Forelimb muscle (tissue), 1 donor: ENCODE data around the gene SLC5A5. TPM values are rescaled to one million over a fixed set of nuclear protein-coding genes. Genes with fewer than 3 reads are reported as not detected.
A peak's percentile ranks its signal among the peaks of the same experiment; 100 is the strongest.
"Not testable (repeated sequence)": the region's sequence is repeated elsewhere in the genome, so short reads cannot be mapped to it uniquely, and the experiment has no call there.

Source experiments
- DNase-seq: peaks from one replicate; pipeline ENCODE4 v3.0.0-alpha.2; 2013; ENCODE audit warnings: low read depth
- polyA plus RNA-seq: library from polyadenylated mRNA; unstranded; fragments of 120-200 nt; gene quantifications from one replicate; pipeline ENCODE4 v1.2.1, GENCODE V29; 2013; ENCODE audit not compliant: insufficient read length

Gene SLC5A5
- polyA plus RNA-seq, 1 donor: not detected

GRCh38 chr19:17919122-17919521, 47.4 kb downstream of the SLC5A5 start:
- not testable (repeated sequence) for DNase-seq

DNA sequence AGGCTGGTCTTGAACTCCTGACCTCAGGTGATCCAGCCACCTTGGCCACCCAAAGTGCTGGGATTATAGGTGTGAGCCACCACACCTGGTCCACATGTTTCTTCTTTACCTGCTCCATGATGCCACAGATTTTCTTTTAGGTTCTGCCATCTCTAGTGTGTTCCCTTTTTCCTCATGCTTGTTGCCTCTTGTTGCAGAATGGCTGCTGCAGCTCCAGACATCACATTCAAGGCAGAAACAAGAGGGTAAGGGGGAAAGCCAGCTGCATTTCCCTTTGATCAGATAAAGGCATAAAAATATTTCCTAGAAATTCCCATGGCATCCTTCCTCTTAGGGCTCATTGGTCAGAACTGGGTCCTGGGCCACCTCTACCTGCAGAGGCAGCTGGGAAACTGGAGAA, 48.8 kb downstream of the SLC5A5 start:
- DNase-seq: no peak

DNA sequence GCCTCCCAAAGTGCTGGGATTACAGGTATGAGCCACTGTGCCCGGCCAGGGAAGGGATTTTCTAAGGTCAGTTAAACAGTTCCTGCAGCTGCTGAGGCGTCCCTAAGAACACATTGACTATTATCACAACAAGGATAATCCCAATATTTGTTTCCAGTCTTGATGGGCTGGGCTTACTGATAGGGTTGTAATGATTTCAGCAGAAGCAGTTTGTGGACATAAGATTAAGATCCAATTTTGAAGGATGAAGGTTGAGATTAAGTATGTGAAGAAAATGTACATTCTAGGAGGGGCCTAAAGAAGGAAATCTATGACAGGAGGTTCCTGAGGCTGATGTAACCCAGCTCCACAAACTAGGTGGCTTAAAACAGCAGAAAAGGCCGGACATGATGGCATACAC, 50.4 kb downstream of the SLC5A5 start:
- DNase-seq: no peak

DNA sequence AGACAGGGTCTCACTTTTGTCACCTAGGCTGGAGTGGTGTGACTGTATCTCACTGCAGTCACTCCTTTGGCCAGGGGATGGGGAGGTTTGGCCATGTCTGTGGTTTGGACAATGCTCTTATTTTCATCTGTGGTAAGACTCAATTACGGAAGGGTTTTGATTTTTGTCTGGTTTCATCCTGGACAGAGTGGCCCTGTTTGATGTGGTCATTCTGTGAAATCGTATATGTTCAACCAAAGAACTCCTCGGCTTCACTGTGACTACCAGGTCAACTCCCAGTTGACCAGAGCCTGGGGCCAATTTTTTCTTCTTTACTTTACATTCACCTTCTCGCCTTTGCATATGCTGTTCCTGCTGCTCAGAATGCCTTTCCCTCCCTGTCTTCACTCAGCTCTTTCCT, 54.3 kb downstream of the SLC5A5 start:
- DNase-seq: no peak

DNA sequence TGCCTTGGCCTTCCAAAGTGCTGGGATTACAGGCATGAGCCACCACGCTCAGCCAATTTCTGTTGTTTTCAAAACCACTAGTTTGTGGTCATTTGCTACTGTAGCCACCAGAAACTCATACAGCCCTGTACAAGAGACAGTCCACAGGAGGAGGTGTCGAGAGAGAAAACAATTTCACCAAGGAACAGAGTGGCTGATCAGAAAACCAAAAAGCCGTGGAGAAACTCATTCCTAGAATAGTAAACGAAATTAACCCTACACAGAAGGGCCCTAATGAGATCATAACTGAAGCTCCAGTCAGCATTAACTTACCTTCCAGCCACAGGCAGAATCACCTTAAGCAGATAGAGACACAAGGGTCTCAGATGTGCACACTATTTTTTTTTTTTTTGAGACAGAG, 57.3 kb downstream of the SLC5A5 start:
- no peak for DNase-seq

GRCh38 chr19:17931532-17932191, 59.9 kb downstream of the SLC5A5 start:
- DNase-seq: no peak

- peak; percentile 61 for DNase-seq
Observed at GRCh38 chr19:17932485-17933338, 61.0 kb downstream of the SLC5A5 start, which contains the start of gene CCDC124. Gene CCDC124, plus strand, starts transcription at chr19:17933015. Its CDS starts 3,406 bp downstream, at chr19:17936421.

DNA sequence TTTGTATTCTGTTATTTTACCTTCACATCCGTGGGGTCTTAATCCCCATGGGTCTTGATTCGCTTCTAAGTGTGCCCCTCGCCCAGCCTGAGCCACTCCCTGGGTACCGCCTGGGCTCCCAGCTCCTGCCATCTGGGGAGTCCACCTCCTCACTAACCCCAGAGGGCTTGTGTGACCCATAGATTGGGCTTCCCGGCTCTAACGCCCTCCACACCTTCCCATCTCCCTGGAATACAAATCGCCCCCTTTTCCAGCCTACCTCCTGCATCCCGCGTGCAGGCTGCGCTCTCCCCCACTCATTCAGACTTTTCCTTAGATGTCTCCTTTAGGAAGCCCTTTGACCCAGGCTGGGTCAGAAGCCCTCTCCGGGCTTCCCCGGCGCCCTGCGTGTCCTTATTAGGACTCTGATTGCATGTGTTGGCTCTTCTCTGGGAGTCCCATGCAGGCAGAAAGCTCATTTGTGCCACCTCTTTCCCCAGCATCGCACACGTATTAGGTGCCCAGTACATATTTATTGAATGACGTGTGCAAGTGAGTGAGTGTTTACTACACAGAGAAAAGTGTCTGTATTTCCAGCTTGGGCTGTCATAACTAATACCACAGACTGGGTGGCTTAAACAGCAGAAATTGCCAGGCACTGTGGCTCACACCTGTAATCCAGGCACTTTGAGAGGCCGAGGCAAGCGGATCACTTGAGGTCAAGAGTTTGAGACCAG, 61.8 kb downstream of the SLC5A5 start:
- no peak for DNase-seq

GRCh38 chr19:17936379-17936778, 64.6 kb downstream of the SLC5A5 start:
- no peak for DNase-seq

DNA sequence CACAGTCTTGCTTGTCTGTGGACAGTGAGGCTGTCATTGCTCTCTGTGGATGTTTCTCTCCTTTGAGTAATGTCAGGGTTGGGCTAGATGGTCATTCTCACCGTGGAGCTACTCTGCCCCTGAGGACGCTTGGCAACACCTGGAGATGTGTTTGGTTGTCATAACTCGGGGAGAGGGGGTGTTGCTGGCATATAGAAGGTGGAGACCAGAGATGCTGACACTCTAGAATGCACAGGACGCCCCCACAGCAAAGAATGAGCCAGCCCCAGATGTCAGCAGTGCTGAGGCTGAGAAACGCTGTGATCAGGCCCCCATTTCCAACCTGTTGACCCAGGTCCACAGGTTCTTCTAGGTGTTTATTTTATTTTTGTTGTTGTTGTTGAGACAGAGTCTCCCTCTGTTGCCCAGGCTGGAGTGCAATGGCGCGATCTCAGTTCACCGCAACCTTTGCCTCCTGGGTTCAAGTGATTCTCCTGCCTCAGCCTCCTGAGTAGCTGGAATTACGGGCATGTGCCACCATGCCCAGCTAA, 65.7 kb downstream of the SLC5A5 start:
- no peak for DNase-seq

GRCh38 chr19:17938092-17938845, 66.5 kb downstream of the SLC5A5 start:
- DNase-seq: no peak

DNA sequence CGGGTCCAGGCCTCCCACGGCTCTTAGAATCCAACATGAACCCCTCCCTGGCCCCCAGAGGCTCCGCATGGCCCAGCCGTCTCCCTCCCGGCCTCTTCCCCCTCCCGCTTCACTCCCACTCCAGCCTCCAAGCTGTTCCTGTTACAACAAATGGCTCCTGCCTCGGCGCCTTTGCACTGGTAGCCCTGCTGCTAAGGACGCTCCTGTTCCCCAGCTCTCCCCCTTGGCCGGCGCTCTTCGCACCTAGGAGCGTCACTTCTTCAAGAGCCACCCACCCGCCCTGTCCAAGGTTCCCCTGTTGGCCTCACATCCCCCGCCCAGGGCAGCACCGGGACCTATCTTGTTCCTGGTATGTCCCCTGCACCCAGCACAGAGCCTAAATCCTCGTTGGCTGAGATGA, 70.4 kb downstream of the SLC5A5 start:
- no peak for DNase-seq

GRCh38 chr19:17942582-17943273, 71.0 kb downstream of the SLC5A5 start:
- no peak for DNase-seq

DNA sequence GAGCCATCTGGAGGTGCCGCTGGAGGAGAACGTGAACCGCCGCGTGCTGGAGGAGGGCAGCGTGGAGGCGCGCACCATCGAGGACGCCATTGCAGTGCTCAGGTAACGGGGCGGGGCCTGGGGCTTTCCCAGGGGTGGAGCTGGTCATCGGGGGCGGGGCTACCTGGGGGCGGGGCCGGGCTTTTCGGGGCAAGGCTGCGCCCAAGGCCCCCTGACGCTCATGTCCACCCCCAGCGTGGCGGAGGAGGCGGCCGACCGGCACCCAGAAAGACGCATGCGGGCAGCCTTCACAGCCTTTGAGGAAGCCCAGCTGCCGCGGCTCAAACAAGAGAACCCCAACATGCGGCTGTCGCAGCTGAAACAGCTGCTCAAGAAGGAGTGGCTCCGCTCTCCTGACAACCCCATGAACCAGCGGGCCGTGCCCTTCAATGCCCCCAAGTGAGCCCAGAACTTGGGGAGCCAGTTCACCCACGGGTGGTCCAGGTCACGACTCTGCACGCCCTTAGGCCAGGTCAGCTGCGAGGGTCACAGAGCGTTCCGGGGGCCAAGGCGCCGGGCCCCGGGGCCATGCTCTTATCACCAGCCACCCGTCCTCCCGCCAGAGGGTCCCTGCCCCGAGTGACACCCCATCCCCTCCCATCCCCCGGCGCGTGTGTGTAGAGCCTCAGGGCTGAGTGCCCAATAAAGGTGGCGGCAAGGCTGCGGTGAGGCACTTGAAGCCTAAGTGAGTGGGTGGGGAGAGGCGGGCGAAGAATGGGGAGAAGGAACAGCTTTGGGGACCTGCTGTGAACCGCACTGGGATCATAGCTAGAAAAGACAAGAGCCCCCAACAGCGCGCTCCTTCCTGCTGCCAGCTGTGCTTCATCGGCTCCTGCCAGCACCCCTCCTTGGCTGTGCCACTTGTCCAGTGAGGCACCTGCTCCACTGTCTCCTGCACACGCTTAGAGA, 71.8 kb downstream of the SLC5A5 start:
- DNase-seq: no peak

- no peak for DNase-seq
Observed at GRCh38 chr19:17944301-17944700, 72.6 kb downstream of the SLC5A5 start.
